CD1c-positive myeloid dendritic cell (primary cell): ENCODE data around the gene CD177.
"Not testable (repeated sequence)": the region's sequence is repeated elsewhere in the genome, so short reads cannot be mapped to it uniquely, and the experiment has no call there.

Source experiments
- DNase-seq: peaks from one replicate; pipeline ENCODE4 v3.0.0-alpha.2; 2016; ENCODE audit errors: extremely low spot score

Gene CD177

GRCh38 chr19:43332058-43332922, 21.2 kb upstream of the CD177 start:
- no peak for DNase-seq

- DNase-seq, result not testable (repeated sequence)
Observed at GRCh38 chr19:43336508-43336907, 17.0 kb upstream of the CD177 start.

- DNase-seq, result no peak
Observed at GRCh38 chr19:43337737-43338136, 15.7 kb upstream of the CD177 start.

- no peak for DNase-seq
Observed at GRCh38 chr19:43338530-43338929, 15.0 kb upstream of the CD177 start.

GRCh38 chr19:43339243-43339930, 14.1 kb upstream of the CD177 start:
- not testable (repeated sequence) for DNase-seq

GRCh38 chr19:43340101-43340500, 13.4 kb upstream of the CD177 start:
- not testable (repeated sequence) for DNase-seq

- not testable (repeated sequence) for DNase-seq
Observed at GRCh38 chr19:43341098-43341497, 12.4 kb upstream of the CD177 start.

GRCh38 chr19:43342104-43342503, 11.4 kb upstream of the CD177 start:
- peak; percentile 14 for DNase-seq

- not testable (repeated sequence) for DNase-seq
Observed at GRCh38 chr19:43344347-43344925, 9.1 kb upstream of the CD177 start.

GRCh38 chr19:43349813-43350212, 3.7 kb upstream of the CD177 start:
- not testable (repeated sequence) for DNase-seq

- DNase-seq, result no peak
Observed at GRCh38 chr19:43351998-43352746, 1.3 kb upstream of the CD177 start.

GRCh38 chr19:43354305-43354627, 780 bp downstream of the CD177 start:
- no peak for DNase-seq

GRCh38 chr19:43356749-43357148, 3.3 kb downstream of the CD177 start:
- not testable (repeated sequence) for DNase-seq

GRCh38 chr19:43362179-43362578, 8.7 kb downstream of the CD177 start:
- DNase-seq, result no peak

- no peak for DNase-seq
Observed at GRCh38 chr19:43362745-43363144, 9.3 kb downstream of the CD177 start.

GRCh38 chr19:43365677-43366076, 12.2 kb downstream of the CD177 start:
- DNase-seq, result not testable (repeated sequence)

- no peak for DNase-seq
Observed at GRCh38 chr19:43367822-43368221, 14.3 kb downstream of the CD177 start.

- DNase-seq, result not testable (repeated sequence)
Observed at GRCh38 chr19:43368897-43369296, 15.4 kb downstream of the CD177 start.

GRCh38 chr19:43371909-43372308, 18.4 kb downstream of the CD177 start:
- DNase-seq, result no peak

GRCh38 chr19:43372462-43372861, 19.0 kb downstream of the CD177 start:
- DNase-seq, result no peak

- not testable (repeated sequence) for DNase-seq
Observed at GRCh38 chr19:43377624-43378023, 24.1 kb downstream of the CD177 start.

GRCh38 chr19:43380008-43380407, 26.5 kb downstream of the CD177 start:
- DNase-seq, result no peak
